Glomerular visceral epithelial cell (primary cell): ENCODE results near the gene YWHAH.
"Not testable (repeated sequence)": the region's sequence is repeated elsewhere in the genome, so short reads cannot be mapped to it uniquely, and the experiment has no call there.

Experiments
- DNase-seq: peaks from one replicate; pipeline ENCODE4 v3.0.0-alpha.2; 2016; ENCODE audit errors: extremely low spot score

Gene YWHAH

GRCh38 chr22:31981976-31982375, 37.6 kb downstream of the YWHAH start:
- DNase-seq: not testable (repeated sequence)

DNA sequence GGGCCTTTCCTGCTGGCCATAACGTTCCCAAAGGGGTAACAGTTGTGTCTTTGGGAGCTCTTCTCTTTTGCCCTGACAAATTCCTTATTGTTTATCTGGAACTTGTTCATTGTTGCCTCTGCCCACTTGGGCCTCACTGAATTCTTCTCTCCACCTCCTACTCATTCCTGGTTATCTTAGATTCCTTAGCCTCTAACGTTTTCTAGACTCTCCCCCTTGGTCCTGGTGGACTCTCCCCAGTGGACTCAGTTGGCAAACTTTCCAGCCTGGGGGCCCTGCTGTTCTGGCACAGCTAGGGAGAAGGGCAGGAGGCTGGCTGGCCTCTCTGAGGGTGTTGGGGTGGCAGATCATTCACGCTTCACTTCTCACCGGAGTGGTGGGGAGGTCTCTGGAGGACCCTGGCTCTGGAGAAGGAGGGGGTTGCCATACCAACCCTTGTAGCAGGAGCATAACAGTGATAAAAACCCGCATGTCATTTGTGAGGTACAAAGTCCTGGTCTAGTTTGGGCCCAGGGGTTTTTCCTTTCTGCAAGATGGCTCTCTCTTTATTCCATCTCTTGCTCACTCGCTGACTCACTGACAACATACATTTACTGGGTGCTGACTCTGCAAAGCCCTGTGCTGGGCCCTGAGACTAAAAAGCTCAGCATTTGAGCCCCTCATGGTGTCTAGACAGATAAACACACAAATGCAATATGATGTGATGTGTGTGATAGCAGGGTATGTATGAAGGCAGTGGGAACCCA, 39.7 kb downstream of the YWHAH start:
- DNase-seq: no peak

GRCh38 chr22:31987218-31987617, 42.9 kb downstream of the YWHAH start:
- DNase-seq: no peak

- no peak for DNase-seq
These were observed 46.9 kb downstream of the YWHAH start for GRCh38 chr22:31991102-31991839.

DNA sequence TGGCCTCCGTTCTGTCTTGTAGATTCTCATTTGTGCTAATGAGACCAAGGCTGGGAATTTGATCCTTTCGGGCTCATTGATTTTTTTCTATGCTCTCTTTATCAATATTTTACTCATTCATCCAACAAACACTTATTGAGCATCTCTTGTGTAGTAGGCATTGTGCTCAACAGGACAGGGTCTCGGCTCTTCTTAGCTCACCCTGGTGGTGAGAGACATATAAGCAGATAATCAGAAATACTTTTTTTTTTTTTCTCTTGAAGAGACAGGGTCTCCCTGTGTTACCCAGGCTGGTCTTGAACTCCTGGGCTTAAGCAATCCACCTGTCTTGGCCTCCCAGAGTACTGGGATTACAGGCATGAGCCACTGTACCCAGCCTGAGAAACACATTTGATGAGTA, 50.7 kb downstream of the YWHAH start:
- no peak for DNase-seq

GRCh38 chr22:31995807-31996206, 51.5 kb downstream of the YWHAH start:
- DNase-seq: no peak

- DNase-seq: no peak
These were observed 54.5 kb downstream of the YWHAH start for GRCh38 chr22:31998784-31999385.

GRCh38 chr22:32000181-32000580, 55.8 kb downstream of the YWHAH start:
- no peak for DNase-seq

- peak; percentile 4 for DNase-seq
These were observed 61.1 kb downstream of the YWHAH start for GRCh38 chr22:32005453-32005852.
